GM23338 (cell line): ENCODE results near the gene RAB19. TPM values are rescaled to one million over a fixed set of nuclear protein-coding genes. Genes with fewer than 3 reads are reported as not detected.

ENCODE experiments used
- ATAC-seq: fragments of 200-7000 bp; cut with Tn5 transposase; 3 replicates; pipeline ENCODE4 v1.9.1; 2020
- DNase-seq: peaks from one replicate; pipeline ENCODE4 v3.0.0-alpha.2; 2015; ENCODE audit warnings: low spot score
- H2AFZ ChIP-seq: fragments of 200-600 bp; sonication (generic); 2 replicates; pipeline ENCODE4 v1.8.0; 2016; ENCODE audit warnings: antibody characterized with exemption, mild to moderate bottlenecking, moderate library complexity
- H3F3A ChIP-seq: fragments of 200-600 bp; sonication (generic); replicated peaks from 2 replicates; pipeline ENCODE4 v1.8.0; 2017; ENCODE audit warnings: antibody characterized with exemption, mixed run types, low read depth
- H3K27ac ChIP-seq: fragments of 200-600 bp; sonication (generic); 2 replicates; pipeline ENCODE4 v1.6.1; 2016; ENCODE audit warnings: low read depth
- H3K27me3 ChIP-seq: fragments of 200-600 bp; sonication (generic); 2 replicates; pipeline ENCODE4 v1.8.0; 2016; ENCODE audit warnings: mild to moderate bottlenecking, mixed run types, moderate library complexity; ENCODE audit not compliant: insufficient read depth
- H3K36me3 ChIP-seq: fragments of 200-600 bp; sonication (generic); 2 replicates; pipeline ENCODE4 v1.8.0; 2016; ENCODE audit warnings: mild to moderate bottlenecking; ENCODE audit not compliant: insufficient read depth
- H3K4me1 ChIP-seq: fragments of 200-600 bp; sonication (generic); 2 replicates; pipeline ENCODE4 v1.8.0; 2016; ENCODE audit warnings: mild to moderate bottlenecking, moderate library complexity; ENCODE audit not compliant: insufficient read depth
- H3K4me2 ChIP-seq: fragments of 200-600 bp; sonication (generic); 2 replicates; pipeline ENCODE4 v1.7.1; 2017; ENCODE audit warnings: mixed run types
- H3K4me3 ChIP-seq: fragments of 200-600 bp; sonication (generic); 2 replicates; pipeline ENCODE4 v1.6.1; 2016; ENCODE audit warnings: mixed run types
- H3K79me2 ChIP-seq: fragments of 200-600 bp; sonication (generic); replicated peaks from 2 replicates; pipeline ENCODE4 v1.8.0; 2017; ENCODE audit warnings: mild to moderate bottlenecking; ENCODE audit not compliant: insufficient read depth
- H3K9me2 ChIP-seq: fragments of 200-600 bp; sonication (generic); 2 replicates; pipeline ENCODE4 v1.8.0; 2017; ENCODE audit not compliant: insufficient read depth
- H4K20me1 ChIP-seq: fragments of 200-600 bp; sonication (generic); replicated peaks from 2 replicates; pipeline ENCODE4 v1.8.0; 2017; ENCODE audit warnings: mild to moderate bottlenecking; ENCODE audit not compliant: insufficient read depth
- H3K27ac Mint-ChIP-seq: 2 replicates; pipeline ENCODE4 v1.8.0; 2020; ENCODE audit warnings: inconsistent platforms, mild to moderate bottlenecking, moderate library complexity, mixed read lengths
- H3K27me3 Mint-ChIP-seq: 3 replicates; pipeline ENCODE4 v1.8.0; 2022; ENCODE audit warnings: low read depth, mild to moderate bottlenecking, moderate library complexity, mixed read lengths, inconsistent platforms; ENCODE audit not compliant: insufficient read depth, poor library complexity
- H3K36me3 Mint-ChIP-seq: 3 replicates; pipeline ENCODE4 v1.8.0; 2021; ENCODE audit warnings: low read depth, mild to moderate bottlenecking, inconsistent platforms, moderate library complexity, mixed read lengths
- H3K4me1 Mint-ChIP-seq: 3 replicates; pipeline ENCODE4 v1.8.0; 2020; ENCODE audit warnings: mild to moderate bottlenecking, inconsistent platforms, mixed read lengths
- H3K4me3 Mint-ChIP-seq: 3 replicates; pipeline ENCODE4 v1.8.0; 2021; ENCODE audit warnings: moderate library complexity, mild to moderate bottlenecking, inconsistent platforms, mixed read lengths
- H3K9me3 Mint-ChIP-seq: 3 replicates; pipeline ENCODE4 v1.8.0; 2020; ENCODE audit warnings: moderate library complexity, mild to moderate bottlenecking, inconsistent platforms, mixed read lengths
- CREB1 ChIP-seq: fragments of 250-450 bp; sonication (Bioruptor Pico); IDR thresholded peaks from 2 replicates; pipeline ENCODE4 v1.5.0; 2020; ENCODE audit warnings: low read depth, mild to moderate bottlenecking, moderate library complexity
- CTCF ChIP-seq, 2 experiments: fragments of 200-600 bp in 1 of 2; sonication (generic) in 1 of 2; conservative IDR thresholded peaks; 2 replicates each; pipeline versions ENCODE4 v1.5.1 to v1.6.1; 2016 to 2017; ENCODE audit warnings: antibody characterized with exemption in 2 of 2, low read depth in 2 of 2, mild to moderate bottlenecking in 2 of 2, moderate library complexity in 1 of 2
- EZH2 ChIP-seq: fragments of 200-600 bp; sonication (generic); IDR thresholded peaks from one replicate; pipeline ENCODE4 v1.8.0; 2017; ENCODE audit warnings: antibody characterized with exemption, mild to moderate bottlenecking, low read depth; ENCODE audit not compliant: unreplicated experiment
- EZH2phosphoT487 ChIP-seq: fragments of 200-600 bp; sonication (generic); IDR thresholded peaks from one replicate; pipeline ENCODE4 v1.8.1; 2018; ENCODE audit warnings: antibody characterized with exemption; ENCODE audit not compliant: unreplicated experiment
- JUNB ChIP-seq: IDR thresholded peaks from one replicate; pipeline ENCODE4 v1.6.1; 2016; ENCODE audit warnings: antibody characterized with exemption; ENCODE audit not compliant: unreplicated experiment
- NANOG ChIP-seq: IDR thresholded peaks from 2 replicates; pipeline ENCODE4 v1.6.1; 2016; ENCODE audit warnings: antibody characterized with exemption, borderline replicate concordance
- POLR2AphosphoS5 ChIP-seq: IDR thresholded peaks from 2 replicates; pipeline ENCODE4 v1.6.1; 2016; ENCODE audit warnings: antibody characterized with exemption, low read depth
- REST ChIP-seq: IDR thresholded peaks from one replicate; pipeline ENCODE4 v1.6.1; 2018; ENCODE audit warnings: antibody characterized with exemption; ENCODE audit not compliant: unreplicated experiment
- STAT1 ChIP-seq: IDR thresholded peaks from one replicate; pipeline ENCODE4 v1.6.1; 2016; ENCODE audit warnings: antibody characterized with exemption; ENCODE audit not compliant: unreplicated experiment
- ZNF114 ChIP-seq: fragments of 250-450 bp; sonication (Bioruptor Pico); IDR thresholded peaks from 2 replicates; pipeline ENCODE4 v1.5.0; 2020; ENCODE audit warnings: mild to moderate bottlenecking, moderate library complexity
- ZNF331 ChIP-seq: fragments of 250-450 bp; sonication (Bioruptor Pico); IDR thresholded peaks from 2 replicates; pipeline ENCODE4 v1.5.0; 2020; ENCODE audit warnings: low read depth, mild to moderate bottlenecking, moderate library complexity
- polyA plus RNA-seq: library from polyadenylated mRNA; unstranded; fragments of >200 nt; fragmentation: Nextera tagmentation; extraction: Ambion mirVana; gene quantifications from 2 replicates; pipeline ENCODE4 v1.2.1, GENCODE V29; 2016
- total RNA-seq: library from RNA; depleted of rRNA; stranded (reverse); fragments of >200 nt; shearing (Covaris generic); gene quantifications from 2 replicates; pipeline ENCODE4 v1.2.3, GENCODE V29; 2014
- TF ChIP-seq, protein P1 (sequence below): IDR thresholded peaks from 2 replicates; pipeline ENCODE4 v1.6.1; 2016; ENCODE audit warnings: antibody characterized with exemption

RAB19 gene
- total and polyA plus RNA-seq, 2 experiments from 2014 or later: 2.5 to 5.2 TPM

DNA sequence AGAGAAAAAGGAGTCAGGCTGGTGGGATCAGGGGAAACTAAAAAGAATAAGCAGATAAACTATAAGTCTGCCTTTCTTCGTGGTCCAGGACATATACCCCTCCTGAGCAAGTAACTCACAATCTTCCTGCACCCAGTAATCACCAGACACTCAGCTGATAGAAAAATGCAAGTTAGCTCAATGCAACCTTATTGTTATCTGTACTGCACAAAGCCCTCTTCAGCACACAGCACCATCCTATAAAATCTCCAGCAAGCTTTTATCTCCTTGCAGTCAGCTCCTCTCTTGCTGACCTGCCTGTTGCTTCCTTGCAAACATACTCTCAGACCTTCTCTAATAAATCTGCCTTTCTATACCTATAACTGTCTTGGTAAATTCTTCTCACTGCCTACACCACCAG, 12.2 kb upstream of the RAB19 start:
- no peak overlapping the region for H3K27ac Mint-ChIP-seq
- no peak overlapping the region for H2AFZ ChIP-seq
- peaks cover 27% of the 10 kb centered on the region for H3K4me1 ChIP-seq
- H3K9me3 Mint-ChIP-seq: no peaks in the 10 kb centered on the region
- no peak overlapping the region for H3K4me3 Mint-ChIP-seq
- H3K4me1 Mint-ChIP-seq: peaks cover 13% of the 10 kb centered on the region
- TF ChIP-seq NANOG (no peak), EZH2 (no peak), CREB1 (no peak), STAT1 (no peak), ZNF114 (CRISPR knock-in tag) (no peak), REST (no peak), ZNF331 (CRISPR knock-in tag) (no peak), JUNB (no peak), CTCF (conservative IDR thresholded peaks at IDR 0.05; ENCODE audit: low read depth in 2 of 2) (no peak), POLR2AphosphoS5 (no peak), EZH2phosphoT487 (no peak)
- TF ChIP-seq, protein P1, sequence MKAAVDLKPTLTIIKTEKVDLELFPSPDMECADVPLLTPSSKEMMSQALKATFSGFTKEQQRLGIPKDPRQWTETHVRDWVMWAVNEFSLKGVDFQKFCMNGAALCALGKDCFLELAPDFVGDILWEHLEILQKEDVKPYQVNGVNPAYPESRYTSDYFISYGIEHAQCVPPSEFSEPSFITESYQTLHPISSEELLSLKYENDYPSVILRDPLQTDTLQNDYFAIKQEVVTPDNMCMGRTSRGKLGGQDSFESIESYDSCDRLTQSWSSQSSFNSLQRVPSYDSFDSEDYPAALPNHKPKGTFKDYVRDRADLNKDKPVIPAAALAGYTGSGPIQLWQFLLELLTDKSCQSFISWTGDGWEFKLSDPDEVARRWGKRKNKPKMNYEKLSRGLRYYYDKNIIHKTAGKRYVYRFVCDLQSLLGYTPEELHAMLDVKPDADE: no peak
- no peak for DNase-seq
- H4K20me1 ChIP-seq: peaks cover 44% of the 10 kb centered on the region
- H3F3A ChIP-seq: no peaks in the 10 kb centered on the region; the same call in 1 of the 2 replicates
- H3K27me3 Mint-ChIP-seq: peaks cover 7% of the 10 kb centered on the region
- ATAC-seq: no peak
- no peaks in the 10 kb centered on the region for H3K9me2 ChIP-seq
- no peaks in the 10 kb centered on the region for H3K36me3 ChIP-seq
- H3K27ac ChIP-seq: peak overlapping the region; percentile 33; the same call in 1 of the 2 replicates
- no peak overlapping the region for H3K4me3 ChIP-seq
- no peak overlapping the region for H3K4me2 ChIP-seq
- H3K79me2 ChIP-seq: peaks cover 96% of the 10 kb centered on the region
- H3K36me3 Mint-ChIP-seq: 0 out of 3 replicates have a peak, but pooled peaks cover 4% of the 10 kb centered on the region
- no peaks in the 10 kb centered on the region for H3K27me3 ChIP-seq
